A549 (cell line): ENCODE data around the gene CARD8.

ENCODE experiments used
- CBX8 ChIP-seq: fragments of 200-600 bp; sonication (generic); IDR thresholded peaks from 2 replicates; pipeline ENCODE4 v1.6.1; 2016
- CEBPB ChIP-seq, 2 experiments: fragments of >200 bp in 1 of 2; sonication (Bioruptor Twin) in 1 of 2; formaldehyde crosslinking in 1 of 2; IDR thresholded peaks; 2 replicates each; pipeline ENCODE4 v1.6.1; 2012 to 2016
- EP300 ChIP-seq, 2 experiments: fragments of >200 bp; sonication (Bioruptor Twin); formaldehyde crosslinking; IDR thresholded peaks; 2 replicates in 1 of 2; 3 replicates in 1 of 2; pipeline ENCODE4 v1.6.1; 2016 to 2017
- HDAC2 ChIP-seq: fragments of 200-600 bp; sonication (generic); IDR thresholded peaks from 2 replicates; pipeline ENCODE4 v1.6.1; 2016
- HOXA7 ChIP-seq: fragments of 250-450 bp; sonication (Bioruptor Pico); IDR thresholded peaks from 2 replicates; pipeline ENCODE4 v1.5.0; 2020; ENCODE audit warnings: mild to moderate bottlenecking, moderate library complexity
- NR3C1 ChIP-seq: fragments of >200 bp; sonication (Bioruptor Twin); formaldehyde crosslinking; IDR thresholded peaks from 3 replicates; pipeline ENCODE4 v1.6.1; 2017
- POLR2A ChIP-seq: IDR thresholded peaks from 2 replicates; pipeline ENCODE4 v1.6.1; 2012; ENCODE audit warnings: mild to moderate bottlenecking, low read length
- RCOR1 ChIP-seq: fragments of 150-350 bp; IDR thresholded peaks from 2 replicates; pipeline ENCODE4 v1.6.1; 2014; ENCODE audit warnings: antibody characterized with exemption, low read length, low read depth
- TFCP2L1 ChIP-seq: fragments of 250-450 bp; sonication (Bioruptor Pico); IDR thresholded peaks from 2 replicates; pipeline ENCODE4 v1.5.0; 2021; ENCODE audit warnings: mild to moderate bottlenecking
- USF2 ChIP-seq: fragments of 450-650 bp; IDR thresholded peaks from 2 replicates; pipeline ENCODE4 v1.6.1; 2014; ENCODE audit warnings: antibody characterized with exemption
- TF ChIP-seq, protein P1 (sequence below): fragments of >200 bp; sonication (Bioruptor Twin); formaldehyde crosslinking; IDR thresholded peaks from 3 replicates; pipeline ENCODE4 v1.5.1; 2016

- TF ChIP-seq HDAC2 (no peak), POLR2A (no peak), NR3C1 (no peak), HOXA7 (CRISPR knock-in tag) (no peak), RCOR1 (no peak), CEBPB (IDR thresholded peaks at IDR 0.05) (no peak), TFCP2L1 (CRISPR knock-in tag) (no peak), CBX8 (no peak), EP300 (IDR thresholded peaks at IDR 0.05) (no peak), USF2 (no peak)
- TF ChIP-seq, protein P1, sequence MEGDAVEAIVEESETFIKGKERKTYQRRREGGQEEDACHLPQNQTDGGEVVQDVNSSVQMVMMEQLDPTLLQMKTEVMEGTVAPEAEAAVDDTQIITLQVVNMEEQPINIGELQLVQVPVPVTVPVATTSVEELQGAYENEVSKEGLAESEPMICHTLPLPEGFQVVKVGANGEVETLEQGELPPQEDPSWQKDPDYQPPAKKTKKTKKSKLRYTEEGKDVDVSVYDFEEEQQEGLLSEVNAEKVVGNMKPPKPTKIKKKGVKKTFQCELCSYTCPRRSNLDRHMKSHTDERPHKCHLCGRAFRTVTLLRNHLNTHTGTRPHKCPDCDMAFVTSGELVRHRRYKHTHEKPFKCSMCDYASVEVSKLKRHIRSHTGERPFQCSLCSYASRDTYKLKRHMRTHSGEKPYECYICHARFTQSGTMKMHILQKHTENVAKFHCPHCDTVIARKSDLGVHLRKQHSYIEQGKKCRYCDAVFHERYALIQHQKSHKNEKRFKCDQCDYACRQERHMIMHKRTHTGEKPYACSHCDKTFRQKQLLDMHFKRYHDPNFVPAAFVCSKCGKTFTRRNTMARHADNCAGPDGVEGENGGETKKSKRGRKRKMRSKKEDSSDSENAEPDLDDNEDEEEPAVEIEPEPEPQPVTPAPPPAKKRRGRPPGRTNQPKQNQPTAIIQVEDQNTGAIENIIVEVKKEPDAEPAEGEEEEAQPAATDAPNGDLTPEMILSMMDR: no peak
Observed at GRCh38 chr19:48216933-48217332, 38.8 kb downstream of the CARD8 start.
